ENCODE results near the gene UBTD1. TPM values are rescaled to one million over a fixed set of nuclear protein-coding genes. Genes with fewer than 3 reads are reported as not detected.
"Not testable (repeated sequence)": the region's sequence is repeated elsewhere in the genome, so short reads cannot be mapped to it uniquely, and the experiment has no call there.

The UBTD1 gene
- polyA plus RNA-seq, 5 donors = 12.8 to 28.0 (median 18.2) TPM

GRCh38 chr10:97512993-97513392, 14.3 kb downstream of the UBTD1 start:
- DNase-seq = no peak

GRCh38 chr10:97514344-97514743, 15.6 kb downstream of the UBTD1 start:
- DNase-seq = no peak

GRCh38 chr10:97515271-97515978, 16.7 kb downstream of the UBTD1 start:
- DNase-seq = no peak

- no peak for DNase-seq
Measured at GRCh38 chr10:97517096-97517750, 18.5 kb downstream of the UBTD1 start.

GRCh38 chr10:97517778-97518300, 19.1 kb downstream of the UBTD1 start:
- DNase-seq = no peak

GRCh38 chr10:97518301-97519043, 19.7 kb downstream of the UBTD1 start:
- no peak for DNase-seq

- no peak for DNase-seq
Measured at GRCh38 chr10:97519342-97519741, 20.6 kb downstream of the UBTD1 start.

GRCh38 chr10:97520520-97520919, 21.8 kb downstream of the UBTD1 start:
- no peak for DNase-seq

- no peak for DNase-seq
Measured at GRCh38 chr10:97520978-97521761, 22.4 kb downstream of the UBTD1 start.

GRCh38 chr10:97522071-97522470, 23.3 kb downstream of the UBTD1 start:
- DNase-seq = no peak

GRCh38 chr10:97522937-97523336, 24.2 kb downstream of the UBTD1 start:
- no peak for DNase-seq

GRCh38 chr10:97525086-97525485, 26.4 kb downstream of the UBTD1 start:
- no peak for DNase-seq

GRCh38 chr10:97525683-97526110, 27.0 kb downstream of the UBTD1 start:
- DNase-seq = no peak

- DNase-seq = not testable (repeated sequence)
Measured at GRCh38 chr10:97528876-97529275, 30.2 kb downstream of the UBTD1 start.

GRCh38 chr10:97529685-97530465, 31.2 kb downstream of the UBTD1 start:
- DNase-seq = no peak

- DNase-seq = no peak
Measured at GRCh38 chr10:97531401-97531986, 32.8 kb downstream of the UBTD1 start.

- DNase-seq = no peak
Measured at GRCh38 chr10:97532935-97533671, 34.4 kb downstream of the UBTD1 start.

GRCh38 chr10:97533888-97534287, 35.2 kb downstream of the UBTD1 start:
- no peak for DNase-seq

- DNase-seq = no peak
Measured at GRCh38 chr10:97534746-97535367, 36.1 kb downstream of the UBTD1 start.
